Activated CD4-positive, alpha-beta memory T cell treated with anti-CD3 and anti-CD28 coated beads, Interleukin-2, amount 10 ng/mL, durations not matched to agents 7 days and 5 days (primary cell): ENCODE results near the gene JAK3. TPM values are rescaled to one million over a fixed set of nuclear protein-coding genes. Genes with fewer than 3 reads are reported as not detected.

Source experiments
- CTCF ChIA-PET: fragments of 350-600 bp; sonication (Branson Sonifier 250); formaldehyde crosslinking; loops from one replicate; lab custom pipeline; 2021; ENCODE audit warnings: antibody characterized with exemption, inconsistent platforms; lab: Charles Lee
- POLR2A ChIA-PET: fragments of 350-600 bp; sonication (Branson Sonifier 250); formaldehyde crosslinking; loops from one replicate; lab custom pipeline; 2021; ENCODE audit warnings: antibody characterized with exemption; lab: Charles Lee
- DNase-seq: peaks from one replicate; pipeline ENCODE4 v3.0.0-alpha.2; 2020
- H3K27ac Mint-ChIP-seq: one replicate; pipeline ENCODE4 v1.8.0; 2021; ENCODE audit warnings: mild to moderate bottlenecking, mixed read lengths
- H3K27me3 Mint-ChIP-seq: one replicate; pipeline ENCODE4 v1.8.0; 2021; ENCODE audit warnings: mixed read lengths
- H3K36me3 Mint-ChIP-seq: one replicate; pipeline ENCODE4 v1.8.0; 2021; ENCODE audit warnings: low read depth, mixed read lengths
- H3K4me1 Mint-ChIP-seq: one replicate; pipeline ENCODE4 v1.8.0; 2021; ENCODE audit warnings: mixed read lengths
- H3K4me3 Mint-ChIP-seq: one replicate; pipeline ENCODE4 v1.8.0; 2021; ENCODE audit warnings: mild to moderate bottlenecking, mixed read lengths
- H3K9me3 Mint-ChIP-seq: one replicate; pipeline ENCODE4 v1.8.0; 2021; ENCODE audit warnings: mixed read lengths
- total RNA-seq, 2 experiments: library from RNA; stranded (reverse); gene quantifications; one replicate each; pipeline ENCODE4 v1.2.3, GENCODE V29; 2021

Gene JAK3
- total RNA-seq, 2 experiments from 2014 or later = 233 to 237 TPM

DNA sequence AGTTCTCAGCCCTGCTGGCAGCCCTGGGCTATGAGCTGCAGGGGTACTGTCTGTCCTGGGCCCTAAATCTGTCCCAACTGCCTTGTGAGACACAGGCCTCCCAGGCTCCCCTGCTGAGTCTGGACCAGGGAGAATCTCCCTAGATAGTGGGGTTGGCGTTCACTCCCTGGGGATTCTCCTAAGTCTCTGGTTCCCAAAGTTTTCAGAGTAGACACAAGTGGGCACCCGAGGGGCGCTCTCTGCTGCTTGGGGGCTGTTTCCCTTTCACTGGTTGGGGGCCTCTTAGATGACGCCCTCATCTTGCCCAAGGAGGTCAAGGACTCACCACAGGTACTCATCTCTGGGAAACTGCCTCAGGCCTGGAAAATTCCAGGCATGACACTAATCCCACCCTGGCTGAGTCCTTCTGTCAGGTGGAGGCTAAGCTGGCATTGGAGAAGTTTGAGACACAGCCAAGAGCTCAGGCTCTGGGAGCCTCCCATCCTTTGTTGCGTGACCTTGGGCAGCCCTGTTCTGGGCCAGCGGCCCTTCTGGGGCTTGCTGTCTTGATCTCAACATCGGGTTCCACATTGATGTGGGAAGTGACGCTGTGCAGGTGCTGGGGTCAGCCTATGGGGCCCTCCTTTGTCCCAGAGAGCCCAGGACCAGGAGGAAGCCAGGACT, 15.9 kb upstream of the JAK3 start:
- Mint-ChIP-seq H3K4me3 (no peak overlapping the region), H3K4me1 (peaks cover 42% of the 10 kb centered on the region), H3K27me3 (no peaks in the 10 kb centered on the region), H3K27ac (no peak overlapping the region), H3K36me3 (peaks cover 48% of the 10 kb centered on the region), H3K9me3 (no peaks in the 10 kb centered on the region)
- POLR2A ChIA-PET = interaction anchor here (1.2 to 4.1 kb wide), 4 partner anchors 9 to 69 kb away, joined by 4 to 24 read pairs (median 10); partner anchors contain the start of genes CCDC124 and SLC5A5
- CTCF ChIA-PET = no interaction called here
- DNase-seq = no peak

DNA sequence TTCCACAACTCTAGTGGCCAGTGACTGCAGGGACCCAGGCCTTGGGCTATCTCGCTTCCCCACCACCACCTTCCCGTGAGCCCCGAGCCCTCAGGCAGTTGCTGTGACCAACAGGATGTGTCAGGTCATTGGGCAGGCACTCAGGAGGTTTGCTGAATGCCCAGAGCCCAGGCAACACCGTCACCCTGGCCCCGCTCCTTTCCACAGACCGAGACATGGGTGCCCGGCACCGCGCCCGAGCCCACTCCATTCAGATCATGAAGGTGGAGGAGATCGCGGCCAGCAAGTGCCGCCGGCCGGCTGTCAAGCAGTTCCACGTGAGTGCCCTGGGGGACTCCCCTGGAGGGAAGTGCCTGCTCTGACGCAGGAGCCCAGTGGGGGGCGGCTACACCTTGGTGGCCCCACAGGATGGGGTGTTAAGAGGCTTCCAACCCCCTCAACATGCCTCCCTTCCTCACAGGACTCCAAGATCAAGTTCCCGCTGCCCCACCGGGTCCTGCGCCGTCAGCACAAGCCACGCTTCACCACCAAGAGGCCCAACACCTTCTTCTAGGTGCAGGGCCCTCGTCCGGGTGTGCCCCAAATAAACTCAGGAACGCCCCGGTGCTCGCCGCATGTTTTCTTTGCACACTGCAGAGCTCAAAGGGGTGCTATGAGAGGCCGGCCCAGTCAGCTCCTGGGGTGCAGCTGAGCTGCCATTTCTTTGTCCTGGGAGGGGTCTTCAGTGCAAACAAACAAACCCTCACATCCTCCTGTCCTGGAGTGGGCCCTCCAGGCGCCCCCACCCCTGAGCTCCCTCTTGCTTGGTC, 15.1 kb upstream of the JAK3 start:
- H3K27ac Mint-ChIP-seq = no peak overlapping the region
- H3K4me1 Mint-ChIP-seq = peaks cover 42% of the 10 kb centered on the region
- H3K36me3 Mint-ChIP-seq = peaks cover 48% of the 10 kb centered on the region
- no peaks in the 10 kb centered on the region for H3K27me3 Mint-ChIP-seq
- no peak for DNase-seq
- CTCF ChIA-PET = no interaction called here
- no peaks in the 10 kb centered on the region for H3K9me3 Mint-ChIP-seq
- H3K4me3 Mint-ChIP-seq = peak overlapping the region; percentile 21
- POLR2A ChIA-PET = interaction anchor here (1.2 to 4.1 kb wide), 4 partner anchors 10 to 70 kb away, joined by 4 to 24 read pairs (median 10); partner anchors contain the start of genes CCDC124 and SLC5A5

DNA sequence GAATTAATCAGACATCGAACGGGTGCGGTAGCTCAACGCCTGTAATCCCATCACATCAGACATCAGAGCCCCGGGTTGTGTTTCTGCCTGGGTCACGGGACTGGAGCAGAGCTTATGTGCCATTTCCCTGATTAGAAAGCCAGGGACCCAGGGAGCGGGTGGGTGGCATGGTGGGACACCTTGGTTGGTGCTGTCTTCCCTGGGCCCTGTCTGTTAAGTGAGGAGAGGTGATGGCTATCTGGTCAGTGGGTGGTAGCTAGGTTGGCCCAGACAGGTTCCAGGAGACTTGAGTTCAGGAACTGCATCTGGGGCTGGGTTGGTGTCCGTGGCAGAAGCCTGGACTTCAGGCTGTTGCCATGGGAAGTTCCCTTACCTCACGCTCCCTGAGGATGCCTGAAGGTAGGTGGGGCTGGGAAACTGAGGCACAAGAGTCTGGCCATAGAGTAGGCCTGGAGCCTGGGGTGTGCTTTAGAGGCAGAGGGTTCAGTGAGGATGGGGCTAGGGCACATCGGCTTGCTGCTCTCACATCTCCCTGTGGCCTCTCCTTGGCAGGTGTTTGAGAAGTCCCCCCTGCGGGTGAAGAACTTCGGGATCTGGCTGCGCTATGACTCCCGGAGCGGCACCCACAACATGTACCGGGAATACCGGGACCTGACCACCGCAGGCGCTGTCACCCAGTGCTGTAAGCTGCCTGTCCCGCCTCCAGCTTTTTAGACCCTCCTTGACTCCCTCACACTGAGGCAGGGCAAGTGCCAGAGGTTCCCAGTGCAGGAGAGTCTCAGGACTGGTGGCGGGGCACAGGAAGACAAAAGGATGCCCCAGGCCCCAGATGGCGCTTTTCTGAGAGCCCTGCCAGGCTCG, 14.0 kb upstream of the JAK3 start:
- Mint-ChIP-seq H3K9me3 (no peaks in the 10 kb centered on the region), H3K27ac (peak overlapping the region; percentile 93), H3K4me1 (peaks cover 42% of the 10 kb centered on the region), H3K27me3 (no peaks in the 10 kb centered on the region), H3K4me3 (peak overlapping the region; percentile 95), H3K36me3 (peaks cover 48% of the 10 kb centered on the region)
- ChIA-PET POLR2A (interaction anchor here (1.3 to 4.4 kb wide), 5 partner anchors 10 to 142 kb away, joined by 3 to 131 read pairs (median 77); partner anchors contain the start of genes CCDC124, JAK3, MAP1S and SLC5A5), CTCF (interaction anchor here (0.6 to 9.7 kb wide), 2 partner anchors 69 to 71 kb away, joined by 3 to 313 read pairs; partner anchors contain the start of gene CCDC124)
- DNase-seq = no peak

DNA sequence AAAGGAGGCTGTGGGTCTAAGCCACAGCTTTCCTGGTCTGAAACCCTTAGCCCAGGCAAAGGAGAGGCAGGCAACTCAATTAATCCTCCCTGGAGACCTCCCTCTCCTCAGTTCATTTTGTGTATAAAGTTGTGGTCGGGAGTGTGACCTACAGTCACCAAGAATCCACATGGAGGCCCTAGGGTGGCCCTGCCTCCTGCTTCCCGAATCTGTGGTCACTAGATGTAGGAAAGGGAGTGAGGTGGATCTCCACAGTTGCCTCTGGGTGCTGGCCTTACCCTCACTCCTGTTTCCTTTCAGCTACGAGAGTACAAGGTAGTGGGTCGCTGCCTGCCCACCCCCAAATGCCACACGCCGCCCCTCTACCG, 13.2 kb upstream of the JAK3 start:
- POLR2A ChIA-PET = interaction anchor here (0.8 to 4.4 kb wide), 16 partner anchors 11 to 142 kb away, joined by 3 to 131 read pairs (median 6); partner anchors contain the start of genes CCDC124, FCHO1, JAK3 and MAP1S
- DNase-seq = no peak
- Mint-ChIP-seq H3K4me3 (peak overlapping the region; percentile 95), H3K27ac (peak overlapping the region; percentile 93), H3K4me1 (peaks cover 42% of the 10 kb centered on the region), H3K27me3 (no peaks in the 10 kb centered on the region), H3K36me3 (peaks cover 48% of the 10 kb centered on the region), H3K9me3 (no peaks in the 10 kb centered on the region)
- CTCF ChIA-PET = interaction anchor here (0.6 to 9.7 kb wide), 2 partner anchors 71 to 86 kb away, joined by 3 to 313 read pairs; partner anchors contain the start of gene CCDC124

DNA sequence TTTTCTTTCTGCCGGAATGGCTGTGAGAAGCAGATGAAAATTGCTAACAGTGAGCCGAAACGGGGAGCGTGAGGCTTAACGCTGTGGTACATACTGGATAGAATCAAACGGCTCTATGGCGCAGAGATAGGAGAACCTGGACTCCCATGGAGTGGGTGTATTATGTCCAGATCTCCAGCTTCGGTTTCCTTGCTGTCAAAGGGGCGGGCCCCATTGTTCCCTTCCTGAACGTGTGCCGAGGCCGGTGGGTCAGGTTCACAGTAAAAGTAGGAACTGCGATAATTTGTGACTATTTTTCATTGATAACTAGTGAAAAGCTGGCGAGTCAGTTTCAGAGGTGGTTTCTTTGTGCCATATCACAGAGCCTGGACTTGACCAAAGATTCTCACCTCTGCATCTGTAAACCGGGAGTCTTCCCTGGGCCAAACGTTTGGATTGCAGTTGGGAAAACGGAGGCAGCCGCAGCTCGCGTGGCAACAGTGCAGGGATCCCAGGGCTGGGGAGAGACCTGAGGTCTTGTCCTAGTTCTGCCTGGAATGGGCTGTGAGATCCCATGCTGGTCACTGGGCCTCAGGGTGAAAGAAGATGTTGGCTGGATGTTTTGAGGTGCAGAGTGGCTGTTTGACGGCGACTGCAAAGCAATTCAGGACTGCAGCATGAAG, 12.7 kb upstream of the JAK3 start:
- Mint-ChIP-seq H3K9me3 (no peaks in the 10 kb centered on the region), H3K27ac (peak overlapping the region; percentile 93), H3K27me3 (no peaks in the 10 kb centered on the region), H3K4me1 (peaks cover 43% of the 10 kb centered on the region), H3K4me3 (peak overlapping the region; percentile 95), H3K36me3 (peaks cover 46% of the 10 kb centered on the region)
- CTCF ChIA-PET = interaction anchor here (0.6 to 9.7 kb wide), 9 partner anchors 11 to 441 kb away, joined by 3 to 313 read pairs (median 11); partner anchors contain the start of genes CCDC124, JAK3, MAP1S and MVB12A
- no peak for DNase-seq
- POLR2A ChIA-PET = interaction anchor here (0.8 to 4.4 kb wide), 23 partner anchors 11 to 441 kb away, joined by 3 to 131 read pairs (median 5); partner anchors contain the start of genes CCDC124, FCHO1, JAK3 and MAP1S

DNA sequence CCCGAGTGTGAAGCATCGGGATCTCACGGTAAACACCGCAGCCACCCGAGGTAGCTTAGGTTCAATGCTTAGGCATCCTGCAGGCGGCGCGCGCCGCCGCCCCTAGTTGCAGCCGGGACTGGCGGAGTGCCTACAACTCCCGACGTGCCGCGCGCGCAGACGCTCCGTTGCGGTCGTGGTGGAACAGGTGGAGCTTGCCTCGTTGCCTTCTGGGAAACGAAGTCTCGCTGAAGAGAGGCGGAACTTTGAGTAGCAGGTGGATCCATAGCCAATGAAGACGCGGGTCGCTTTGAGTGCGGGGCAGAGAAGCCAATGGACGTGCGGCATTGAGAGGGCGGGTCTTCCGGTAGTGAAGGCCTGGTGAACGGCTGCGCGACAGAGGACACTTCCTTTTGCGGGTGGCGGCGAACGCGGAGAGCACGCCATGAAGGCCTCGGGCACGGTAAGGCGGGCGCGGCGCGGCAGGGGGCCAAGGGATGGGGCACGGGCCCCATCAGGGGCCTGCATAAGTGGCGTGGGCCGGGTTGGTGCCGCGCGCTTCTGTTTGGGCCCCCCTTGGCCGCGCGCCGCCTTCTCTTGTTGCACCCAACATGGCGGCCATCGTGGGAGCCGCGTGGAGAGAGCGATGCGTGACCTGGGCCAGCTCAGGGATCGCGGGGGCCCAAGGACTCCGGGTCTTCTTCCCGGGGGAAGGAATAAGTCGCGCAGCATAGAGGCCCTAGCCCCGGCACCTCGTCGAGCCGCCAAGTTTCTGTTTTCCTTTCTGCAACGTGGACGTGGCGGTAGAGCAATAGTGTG, 11.9 kb upstream of the JAK3 start, which contains the start of gene RPL18A:
RPL18A (plus strand) TSS at position 378 of the 798 bp plus-strand sequence; CDS start at position 425, 47 bp downstream.
- POLR2A ChIA-PET = interaction anchor here (0.6 to 4.4 kb wide), 42 partner anchors 10 to 440 kb away, joined by 3 to 131 read pairs (median 4); partner anchors contain the start of genes ARRDC2, CCDC124, FCHO1 and JAK3
- Mint-ChIP-seq H3K9me3 (no peaks in the 10 kb centered on the region), H3K27me3 (no peaks in the 10 kb centered on the region), H3K4me1 (peaks cover 42% of the 10 kb centered on the region), H3K4me3 (peak within 1 kb of the TSS; percentile 95), H3K36me3 (peaks cover 41% of the 10 kb centered on the region), H3K27ac (peak within 1 kb of the TSS; percentile 93)
- CTCF ChIA-PET = interaction anchor here (0.5 to 9.7 kb wide), 57 partner anchors 8 to 698 kb away, joined by 3 to 313 read pairs (median 4); partner anchors contain the start of genes CCDC124, FCHO1, JAK3 and KXD1
- DNase-seq = peak; percentile 100

DNA sequence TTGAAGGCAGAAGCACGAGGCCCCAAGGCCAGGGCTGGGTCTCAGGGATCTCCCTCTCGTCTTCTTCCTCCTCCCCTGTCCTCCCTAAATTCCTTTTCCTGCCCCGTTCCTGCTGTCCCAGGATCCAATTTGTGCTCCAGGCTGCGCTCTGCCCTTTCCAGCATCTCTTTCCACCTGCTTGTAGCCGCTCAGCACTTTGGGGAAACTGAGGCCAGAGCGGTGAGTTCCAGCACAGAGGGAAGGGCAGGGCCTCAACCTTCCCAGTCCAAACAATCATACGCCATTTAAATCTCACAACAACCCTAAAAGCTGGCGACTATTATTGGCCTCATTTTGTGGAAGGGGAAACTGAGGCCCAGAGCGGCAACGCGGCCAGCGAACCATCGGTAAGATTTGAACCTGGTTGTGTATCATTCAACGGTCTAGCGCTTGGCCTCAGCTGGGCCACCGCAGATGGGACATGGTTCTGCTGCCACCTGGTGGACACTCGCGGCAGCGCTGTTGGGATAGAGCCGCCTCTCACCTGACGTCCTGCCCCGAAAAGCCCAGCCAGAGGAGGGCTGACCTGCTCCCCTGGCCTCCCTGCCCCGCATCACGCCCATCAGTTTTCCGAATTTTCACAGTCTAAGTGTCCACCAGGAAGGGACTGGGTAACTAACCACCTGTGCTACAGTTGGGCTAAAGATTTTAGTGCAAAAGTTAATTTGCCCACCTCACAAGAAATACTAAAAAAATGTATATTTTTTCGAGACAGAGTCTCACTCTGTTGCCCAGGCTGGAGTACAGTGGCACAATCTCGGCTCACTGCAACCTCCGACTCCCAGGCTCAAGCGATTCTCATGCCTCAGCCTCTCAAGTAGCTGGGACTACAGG, 7.7 kb upstream of the JAK3 start:
- Mint-ChIP-seq H3K27ac (no peak overlapping the region), H3K9me3 (no peaks in the 10 kb centered on the region), H3K36me3 (peaks cover 13% of the 10 kb centered on the region), H3K4me1 (peaks cover 32% of the 10 kb centered on the region), H3K27me3 (no peaks in the 10 kb centered on the region), H3K4me3 (no peak overlapping the region)
- ChIA-PET POLR2A (interaction anchor here (0.7 to 1.9 kb wide), 6 partner anchors 8 to 77 kb away, joined by 3 to 5 read pairs (median 4); partner anchors contain the start of gene CCDC124), CTCF (interaction anchor here (0.6 to 9.7 kb wide), 15 partner anchors 8 to 526 kb away, joined by 3 to 313 read pairs (median 4); partner anchors contain the start of gene CCDC124)
- peak; percentile 91 for DNase-seq

DNA sequence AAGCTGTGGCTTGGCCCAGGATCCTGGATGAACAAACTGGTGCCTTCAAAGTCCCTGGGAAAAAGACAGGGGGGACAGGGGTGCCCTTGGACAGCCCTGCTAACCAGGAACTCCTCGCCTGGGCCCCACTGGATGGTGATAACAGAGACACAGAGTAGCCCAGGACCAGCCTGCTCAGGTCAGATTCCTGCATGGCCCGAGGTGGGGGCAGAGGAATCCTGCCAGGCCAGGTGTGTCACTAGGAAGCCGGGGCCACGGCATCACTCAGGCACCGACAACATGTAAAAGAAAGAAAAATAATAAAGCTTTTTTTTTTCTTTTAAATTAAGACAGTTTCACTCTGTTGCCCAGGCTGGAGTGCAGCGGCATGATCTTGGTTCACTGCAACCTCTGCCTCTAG, 6.3 kb upstream of the JAK3 start:
- peaks cover 4% of the 10 kb centered on the region for H3K36me3 Mint-ChIP-seq
- no peaks in the 10 kb centered on the region for H3K9me3 Mint-ChIP-seq
- no peaks in the 10 kb centered on the region for H3K27me3 Mint-ChIP-seq
- DNase-seq = no peak
- no peak overlapping the region for H3K27ac Mint-ChIP-seq
- no peak overlapping the region for H3K4me3 Mint-ChIP-seq
- POLR2A ChIA-PET = interaction anchor here (1.0 kb wide), 1 partner anchor 58 kb away, joined by 3 read pairs; no protein-coding TSS in a partner anchor
- H3K4me1 Mint-ChIP-seq = peaks cover 35% of the 10 kb centered on the region
- CTCF ChIA-PET = interaction anchor here (0.6 to 9.7 kb wide), 5 partner anchors 78 to 357 kb away, joined by 3 to 313 read pairs (median 6); partner anchors contain the start of gene CCDC124

DNA sequence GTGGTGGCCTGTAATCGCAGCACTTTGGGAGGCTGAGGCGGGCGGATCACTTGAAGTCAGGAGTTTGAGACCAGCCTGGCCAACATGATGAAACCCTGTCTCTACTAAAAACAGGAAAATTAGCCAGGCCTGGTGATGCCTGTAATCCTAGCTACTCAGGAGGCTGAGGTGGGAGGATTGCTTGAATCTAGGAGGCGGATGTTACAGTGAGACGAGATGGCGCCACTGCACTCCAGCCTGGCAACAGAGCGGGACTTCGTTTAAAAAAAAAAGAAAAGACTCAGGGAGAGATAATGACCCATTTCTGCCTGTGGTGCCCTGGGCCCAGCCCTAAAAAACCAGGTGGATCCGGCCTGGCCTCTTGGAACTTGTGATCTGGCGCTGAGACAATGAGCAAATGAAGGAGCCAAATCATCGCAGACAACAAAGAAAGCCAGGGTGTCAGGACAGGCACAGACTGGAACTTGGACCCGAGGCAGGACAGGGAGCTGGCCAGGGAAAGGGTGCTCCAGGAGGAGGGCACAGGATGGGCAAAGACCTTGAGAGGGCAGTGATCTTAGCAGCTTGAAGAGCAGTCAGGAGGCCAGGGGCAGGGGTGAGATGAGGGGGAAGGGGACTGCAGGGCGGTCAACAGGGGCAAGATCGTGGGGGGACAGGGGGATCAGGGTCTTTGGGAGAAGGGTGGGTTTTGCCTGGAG, 962 bp upstream of the JAK3 start:
- Mint-ChIP-seq H3K9me3 (no peaks in the 10 kb centered on the region), H3K27me3 (no peaks in the 10 kb centered on the region), H3K27ac (peak overlapping the region; percentile 93), H3K4me1 (peaks cover 66% of the 10 kb centered on the region), H3K4me3 (peak overlapping the region; percentile 94), H3K36me3 (peaks cover 34% of the 10 kb centered on the region)
- POLR2A ChIA-PET = interaction anchor here (0.7 to 6.3 kb wide), 9 partner anchors 12 to 432 kb away, joined by 3 to 93 read pairs (median 3); partner anchors contain the start of genes CCDC124, JUND, MAP1S and RPL18A
- CTCF ChIA-PET = interaction anchor here (4.5 to 5.3 kb wide), 2 partner anchors 11 to 46 kb away, joined by 16 to 82 read pairs; partner anchors contain the start of gene RPL18A
- no peak for DNase-seq
